ENCODE measurements around the gene PTPRG.

The PTPRG gene

DNA sequence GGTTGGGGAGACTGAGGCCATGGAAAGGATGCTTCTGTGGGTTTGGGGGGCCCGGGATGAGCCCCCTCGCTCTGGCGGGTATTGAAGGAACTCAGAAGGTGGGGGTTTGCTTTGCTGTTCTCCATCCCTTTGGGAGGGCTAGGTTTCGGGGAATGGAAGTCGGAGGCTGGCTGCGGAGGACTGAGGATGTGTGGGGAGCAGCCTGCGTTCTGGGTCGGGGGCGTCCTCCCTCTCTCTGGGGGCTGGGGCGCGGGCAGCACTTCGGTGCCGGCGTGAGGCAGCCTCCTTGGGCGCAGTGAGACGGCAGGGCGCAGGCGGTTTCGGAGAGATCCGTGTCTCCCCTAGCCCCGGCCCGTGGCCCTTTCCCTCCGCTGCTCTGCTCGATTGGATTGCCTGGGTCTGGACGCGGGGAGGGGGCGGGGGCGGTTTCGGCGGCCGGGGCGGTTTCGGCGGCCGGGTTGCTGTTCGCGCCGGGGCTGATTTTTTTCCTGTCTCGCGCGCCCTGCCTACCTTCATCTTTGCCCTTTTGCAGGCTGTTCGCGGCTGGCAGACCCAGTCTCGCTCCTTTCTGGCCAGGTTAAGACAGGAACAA is 1.4 kb downstream of the PTPRG start:
- peak; percentile 73 for DNase-seq

DNA sequence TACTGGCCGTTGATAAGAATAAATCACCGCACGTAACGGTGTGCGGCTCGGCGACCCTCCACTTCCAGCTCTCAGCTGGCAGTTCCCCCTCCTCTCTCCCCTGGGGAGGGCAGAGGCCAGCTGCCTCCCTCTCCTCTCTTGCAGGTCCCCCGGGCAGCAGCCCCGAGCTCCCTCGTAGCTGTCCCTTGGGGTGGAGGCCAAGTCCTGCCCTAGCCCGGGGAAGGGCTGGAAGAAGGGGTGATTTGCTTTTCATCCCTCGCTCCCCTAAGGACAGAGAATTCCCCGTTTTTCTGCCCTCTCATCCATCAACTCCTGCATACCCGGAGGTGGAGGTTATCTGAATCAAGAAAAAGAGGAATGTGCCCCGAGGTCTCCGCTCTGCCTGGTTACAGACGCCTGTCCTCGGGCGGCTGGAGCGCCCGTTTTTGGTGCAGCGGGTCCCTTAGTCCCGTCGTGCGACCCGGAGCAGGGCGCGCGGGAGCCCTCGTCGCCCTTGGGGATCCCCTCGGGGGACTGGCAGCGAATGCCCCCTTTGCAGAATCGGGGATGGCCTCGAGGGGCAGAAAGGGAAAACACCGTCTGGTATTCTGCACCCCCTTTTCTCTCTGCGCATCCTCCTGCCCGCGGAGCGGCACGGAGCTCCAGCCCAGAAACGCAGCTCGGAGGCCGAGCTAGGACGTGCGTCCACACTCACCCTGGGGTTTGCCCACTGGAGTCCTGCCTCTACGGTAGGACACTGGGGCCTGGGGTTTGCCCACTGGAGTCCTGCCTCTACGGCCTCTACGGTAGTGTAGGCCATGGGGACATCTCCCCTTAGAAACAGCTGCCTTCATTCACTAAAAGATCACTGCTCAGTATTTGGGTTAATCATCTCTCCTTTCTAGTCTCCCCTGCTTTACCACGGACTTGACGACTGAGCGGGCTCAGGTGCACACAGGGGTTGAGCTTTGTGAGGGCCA is 2.2 kb downstream of the PTPRG start:
- DNase-seq = peak; percentile 59

DNA sequence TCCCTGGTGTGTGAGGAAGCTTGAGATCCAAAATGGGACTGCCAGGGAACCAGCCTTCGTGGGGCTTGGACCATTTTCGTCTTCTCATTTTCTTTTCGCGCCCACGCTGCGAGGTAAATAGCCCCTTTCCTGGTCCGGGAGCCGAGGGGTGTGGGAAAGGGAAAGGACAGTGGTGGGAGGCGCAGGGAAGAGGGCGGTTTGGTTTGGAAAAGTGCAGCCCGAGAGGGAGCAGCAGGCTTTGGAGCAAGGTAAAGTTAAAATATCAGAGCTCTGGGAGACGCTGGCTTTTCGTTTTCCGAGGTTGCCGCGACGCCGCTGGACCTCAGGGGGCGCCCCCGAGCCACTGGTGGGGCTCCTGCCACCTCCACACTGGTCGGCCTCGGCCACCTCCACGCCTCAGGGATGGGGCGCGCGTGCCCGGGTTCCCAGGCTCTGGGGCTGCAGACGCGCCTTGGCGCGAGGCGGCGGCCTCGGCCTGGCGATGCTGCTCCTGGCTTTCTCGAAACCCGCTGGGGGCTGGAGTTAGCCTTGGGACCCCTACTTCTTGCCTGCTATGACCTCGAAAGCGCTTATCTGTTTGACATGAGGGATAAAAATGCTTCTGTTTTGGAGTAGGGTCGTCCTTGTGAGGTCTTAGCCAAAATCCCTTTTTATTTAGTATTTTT is 3.2 kb downstream of the PTPRG start:
- DNase-seq = peak; percentile 88

DNA sequence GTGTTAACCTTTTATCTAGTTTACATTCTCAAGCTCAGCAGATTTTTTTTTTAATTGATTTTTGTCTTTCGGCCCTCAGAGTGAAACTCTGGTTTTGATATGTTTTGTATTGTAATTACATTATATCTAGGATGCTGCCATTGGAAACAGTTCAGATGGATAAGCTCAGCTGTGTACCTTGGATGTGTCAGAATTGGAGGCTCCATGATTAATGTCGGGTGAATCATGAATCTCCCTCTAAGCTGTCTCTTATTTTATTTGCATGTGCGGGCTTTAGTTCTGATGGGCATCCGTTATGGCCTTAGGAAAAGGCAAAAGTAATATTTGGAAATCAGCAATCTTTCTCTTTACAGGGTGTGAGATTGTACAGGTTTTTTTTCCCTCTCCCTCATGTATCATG is 4.2 kb downstream of the PTPRG start:
- no peak for DNase-seq

DNA sequence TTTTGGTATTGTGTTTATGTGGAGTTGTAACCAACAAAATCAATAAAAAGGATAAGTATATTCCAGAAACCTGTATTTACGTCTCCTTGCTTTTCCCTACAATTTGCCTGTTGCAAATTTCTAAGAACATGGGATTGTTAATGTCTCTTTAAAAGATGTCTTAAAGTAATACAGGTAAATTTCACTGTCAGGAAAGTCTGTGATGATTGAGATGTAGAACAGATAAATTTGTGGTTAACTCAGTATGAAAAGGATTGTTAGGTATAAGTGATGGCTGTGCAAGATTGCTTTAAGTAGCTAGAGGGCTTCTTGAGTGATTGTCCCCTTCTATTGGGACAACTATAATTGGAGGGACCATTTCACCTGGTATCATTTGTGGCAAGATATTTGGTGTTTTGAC is 6.8 kb downstream of the PTPRG start:
- DNase-seq = no peak

DNA sequence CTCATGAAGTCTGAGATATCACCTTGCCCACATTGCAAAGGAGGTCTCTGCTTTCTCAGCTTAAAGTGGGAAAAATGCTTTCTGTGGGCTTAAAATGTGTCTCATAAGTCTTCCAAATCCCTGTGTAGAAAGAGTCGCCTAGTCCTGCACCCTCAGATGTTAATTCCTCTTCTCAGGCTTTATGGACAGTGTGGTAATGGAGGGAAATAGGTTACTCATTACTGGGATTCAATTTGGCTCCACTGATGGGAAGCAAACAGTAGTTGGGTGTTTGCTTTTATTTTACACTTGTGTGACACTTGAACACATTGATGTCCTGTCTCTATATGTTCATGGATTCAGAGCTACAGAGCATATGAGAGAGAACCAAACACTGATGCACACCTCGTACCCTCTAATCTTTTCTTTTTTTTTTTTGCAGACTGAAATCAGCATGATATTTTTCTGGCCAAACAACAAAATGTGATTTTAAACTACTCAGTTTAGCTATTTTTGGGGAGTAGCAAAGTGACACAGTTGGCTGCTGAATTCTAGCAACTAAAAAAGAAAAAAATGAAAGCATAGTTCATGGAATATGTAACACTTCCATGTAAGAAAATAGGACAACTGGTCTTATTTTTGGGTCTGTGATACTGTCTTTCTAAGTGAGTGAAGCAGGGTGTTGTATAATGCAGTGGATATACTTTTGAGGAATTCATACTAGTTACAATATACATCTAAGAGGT is 8.6 kb downstream of the PTPRG start:
- no peak for DNase-seq

DNA sequence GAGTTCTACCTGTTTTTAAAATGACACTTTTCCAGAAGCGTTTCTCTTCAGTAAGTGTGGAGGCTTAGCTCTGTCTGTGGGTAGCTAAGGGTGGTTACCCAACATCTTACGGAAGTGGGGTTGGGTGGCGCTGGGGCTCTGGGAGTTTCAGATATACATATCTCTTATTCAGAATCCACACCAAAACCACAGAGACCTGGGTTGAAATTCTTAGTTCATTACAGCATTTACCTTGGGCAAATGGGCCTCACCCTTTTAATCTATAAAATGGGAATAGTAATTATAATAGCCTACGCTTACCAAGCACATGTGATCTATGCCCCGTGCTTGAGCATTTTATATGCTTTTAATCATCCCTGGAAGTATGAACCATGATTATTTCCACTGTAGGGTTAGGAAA is 9.4 kb downstream of the PTPRG start:
- no peak for DNase-seq

DNA sequence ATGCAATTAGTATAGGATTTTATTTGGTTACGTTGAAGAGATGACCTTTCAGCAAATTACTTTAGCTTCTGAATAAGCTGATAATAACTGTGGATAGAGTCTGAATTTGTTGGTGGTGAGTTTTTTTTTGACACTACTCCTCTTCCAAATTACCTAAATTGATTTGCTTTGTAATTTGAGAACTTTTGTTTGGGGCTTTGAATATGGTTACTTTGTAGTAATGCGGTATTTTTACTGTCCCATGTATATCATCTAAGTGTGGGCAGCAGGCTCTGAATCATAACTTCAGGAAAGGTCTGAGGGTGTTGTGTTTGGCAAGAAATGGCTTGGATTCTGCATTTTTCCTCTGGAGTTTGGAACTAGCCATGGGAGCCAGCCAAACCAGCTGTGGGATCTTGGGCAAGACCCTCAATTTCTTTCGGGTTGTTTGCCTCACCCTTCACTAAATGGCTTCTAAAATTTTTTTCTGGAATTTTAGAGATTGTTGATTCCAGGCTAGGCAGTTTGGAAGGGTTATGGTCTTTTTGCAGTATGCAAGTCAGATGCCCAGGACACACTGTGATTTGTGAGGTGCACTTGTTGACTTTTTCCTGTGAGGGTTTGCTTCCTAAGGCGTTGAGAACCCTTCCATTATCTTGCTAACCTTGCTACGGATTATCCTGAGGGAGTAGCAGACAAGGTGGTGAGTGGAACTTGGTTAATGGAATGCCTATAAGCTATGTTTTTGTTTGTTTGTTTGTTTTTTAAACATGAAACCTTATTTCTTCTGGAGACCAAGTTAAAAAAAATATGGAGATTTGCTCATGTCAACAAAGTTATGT is 10.4 kb downstream of the PTPRG start:
- peak; percentile 62 for DNase-seq

DNA sequence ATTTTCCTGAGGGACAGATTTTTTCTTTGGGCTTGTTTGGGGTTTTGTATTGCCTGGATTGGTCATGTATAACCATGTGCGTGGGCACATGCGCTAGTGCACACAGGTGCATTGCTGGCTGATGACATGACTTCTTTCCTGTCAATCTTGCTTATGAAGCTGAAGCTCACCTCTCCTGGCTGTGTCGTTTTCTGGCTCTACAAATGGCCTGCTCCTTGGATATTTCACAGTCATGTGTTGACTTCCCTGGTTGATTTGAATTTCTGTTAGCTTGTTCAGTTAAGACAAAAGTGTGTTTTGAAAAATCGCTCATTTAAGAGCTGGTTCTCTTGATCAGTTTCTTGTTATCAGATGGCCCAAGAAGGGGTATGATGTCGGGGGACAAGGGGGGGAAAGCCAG is 11.5 kb downstream of the PTPRG start:
- DNase-seq = no peak

DNA sequence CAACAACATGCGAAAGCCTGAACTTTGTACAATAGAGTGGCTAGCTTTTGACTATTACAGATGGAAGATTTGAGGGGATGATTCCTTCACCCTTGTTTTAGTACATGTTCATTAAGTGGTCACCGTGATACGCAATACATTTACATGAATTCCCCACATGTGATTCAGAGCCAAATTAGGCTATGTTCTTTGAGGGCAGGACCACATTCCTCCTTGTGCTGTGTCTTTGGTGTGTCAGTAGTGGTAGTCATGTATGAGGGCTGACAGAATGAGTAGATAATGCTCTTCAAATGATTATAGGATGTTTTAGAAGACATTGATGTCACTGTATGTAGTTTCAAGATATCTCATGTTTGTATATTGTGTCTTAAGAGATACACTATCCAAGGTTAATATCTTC is 12.1 kb downstream of the PTPRG start:
- no peak for DNase-seq

DNA sequence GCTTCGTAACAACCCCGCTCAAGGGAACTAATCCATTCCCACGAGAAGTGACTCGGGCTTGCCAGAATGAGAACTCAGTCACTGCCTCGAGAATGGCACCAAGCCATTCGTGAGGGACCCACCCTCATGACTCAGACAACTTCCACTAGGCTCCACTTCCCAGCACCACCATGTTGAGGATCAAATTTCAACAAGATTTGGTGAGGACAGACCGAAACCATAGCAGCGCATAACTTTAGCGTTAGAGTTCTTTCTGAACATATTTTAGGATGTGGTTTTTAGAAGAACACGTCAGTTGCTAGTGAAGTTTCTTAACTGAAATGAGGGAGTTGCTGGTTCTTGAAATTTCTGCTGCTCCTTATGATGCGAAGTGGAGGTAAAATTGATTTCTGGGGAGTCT is 13.5 kb downstream of the PTPRG start:
- no peak for DNase-seq

DNA sequence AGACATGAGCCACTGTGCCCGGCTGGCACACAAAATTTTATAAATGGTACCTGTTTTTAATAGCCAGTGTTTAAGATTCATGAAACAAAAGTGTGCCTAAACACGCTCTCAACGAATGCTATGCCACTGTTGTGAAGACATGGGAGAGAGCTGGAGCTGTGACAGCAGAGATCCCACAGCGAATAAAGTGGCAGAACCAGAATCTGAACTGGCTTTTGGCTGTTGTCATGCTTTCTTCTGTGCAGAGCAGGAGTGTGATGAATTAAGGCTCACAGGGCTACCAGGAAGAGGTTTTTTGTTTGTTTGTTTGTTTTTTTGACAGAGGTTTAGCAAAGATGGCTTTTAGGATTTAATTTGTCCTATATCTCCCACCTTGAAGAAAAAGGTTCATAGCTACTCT is 14.5 kb downstream of the PTPRG start:
- DNase-seq = no peak

DNA sequence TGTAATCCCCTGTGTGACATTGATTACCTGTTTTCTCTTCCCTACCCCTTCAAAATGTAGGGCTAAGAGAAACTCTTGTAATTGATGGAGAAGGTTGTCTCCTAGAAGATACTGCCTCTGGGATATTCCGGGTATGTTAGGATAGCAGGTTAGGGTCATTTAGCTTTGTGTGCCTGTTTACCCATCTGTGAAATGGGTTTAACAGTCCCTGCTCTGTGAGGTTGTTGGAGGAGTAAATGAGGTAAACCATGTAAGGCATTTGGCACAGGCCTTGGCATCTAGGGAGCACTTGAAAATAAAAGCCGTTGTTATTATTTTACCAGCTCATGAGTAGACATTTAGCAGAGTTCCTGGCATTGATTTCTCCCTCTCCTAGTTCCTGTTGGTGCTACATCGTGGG is 16.4 kb downstream of the PTPRG start:
- no peak for DNase-seq

DNA sequence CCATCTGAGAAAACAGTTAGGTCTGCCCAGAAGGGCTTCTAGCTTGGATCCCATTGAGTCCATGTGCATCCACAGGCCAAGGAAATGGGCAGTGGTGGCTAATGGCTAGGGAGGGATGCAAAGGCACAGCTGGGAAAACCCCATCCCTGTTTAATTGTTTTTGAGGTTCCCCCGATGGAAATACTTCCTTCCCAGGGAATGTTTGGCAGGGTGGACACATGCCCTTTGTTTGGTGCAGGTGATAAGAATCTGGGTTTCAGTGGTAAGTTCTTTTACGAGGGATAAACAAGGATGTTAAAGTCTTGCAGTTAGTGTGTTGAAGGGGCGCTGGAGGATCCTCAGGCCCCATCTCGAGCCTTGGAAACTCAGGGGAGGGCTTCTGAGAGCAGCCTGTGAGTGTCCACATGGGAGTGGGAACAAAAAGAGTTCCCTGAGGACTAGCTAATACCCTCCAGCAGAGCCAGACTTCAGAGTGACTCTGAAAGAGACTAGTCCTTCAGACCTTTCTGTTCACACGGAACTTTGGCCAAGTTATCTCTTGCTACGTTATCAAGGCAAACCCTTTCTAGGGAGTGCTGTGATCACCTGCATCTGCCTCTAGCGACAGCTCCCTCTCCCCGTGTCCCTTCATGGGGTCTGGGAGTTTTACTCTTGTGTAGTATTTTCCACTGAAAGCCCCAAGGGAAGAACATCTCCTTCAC is 17.4 kb downstream of the PTPRG start:
- DNase-seq = no peak

DNA sequence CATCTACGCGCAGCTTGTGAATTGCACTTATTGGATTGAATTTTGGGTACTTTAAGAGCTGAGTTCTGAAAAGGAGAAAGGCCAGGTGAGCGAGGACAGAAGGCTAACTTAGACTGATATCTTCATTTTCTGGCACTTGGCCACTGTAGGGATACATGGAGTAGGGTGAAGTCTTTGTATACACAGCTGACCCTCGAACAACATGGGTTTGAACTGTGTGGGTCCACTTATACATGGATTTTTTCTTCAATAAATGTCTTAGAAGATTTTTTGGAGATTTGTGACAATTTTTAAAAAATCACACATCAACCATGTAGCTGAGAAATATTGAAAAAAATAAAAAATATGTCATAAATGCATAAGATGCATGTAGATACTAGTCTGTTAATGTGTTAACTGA is 18.3 kb downstream of the PTPRG start:
- DNase-seq = no peak

DNA sequence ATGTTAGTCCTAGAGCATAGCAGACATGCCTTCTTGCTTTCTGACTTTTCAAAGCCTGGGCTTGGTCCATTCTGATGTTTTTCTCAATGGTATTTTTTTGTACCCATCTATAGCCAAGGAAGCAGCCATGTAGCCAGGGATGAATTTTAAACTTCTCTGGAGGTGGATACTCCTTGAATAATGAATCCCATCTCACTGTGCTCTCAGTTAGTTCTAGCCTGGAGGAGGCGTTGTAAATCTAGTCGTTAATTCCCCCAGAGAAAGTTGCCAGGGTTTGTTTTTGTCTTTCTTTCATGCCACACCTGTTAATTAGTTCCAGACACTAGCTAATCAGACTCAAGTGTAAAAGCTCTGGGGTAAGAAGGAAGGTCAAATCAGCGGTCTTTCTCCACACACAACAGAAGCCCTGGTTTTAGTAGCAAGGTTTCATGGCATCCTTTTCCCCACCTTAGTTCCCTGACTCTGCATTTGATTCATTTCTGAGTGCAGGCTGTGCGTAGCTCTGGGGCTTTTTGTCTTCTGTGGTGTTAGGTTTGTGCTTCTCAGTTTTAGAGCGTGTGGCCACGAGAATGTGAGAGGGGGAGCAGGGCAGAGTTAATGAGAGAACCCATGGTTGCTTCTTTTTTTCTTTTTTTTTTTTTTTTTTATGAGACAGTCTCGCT is 19.7 kb downstream of the PTPRG start:
- no peak for DNase-seq

DNA sequence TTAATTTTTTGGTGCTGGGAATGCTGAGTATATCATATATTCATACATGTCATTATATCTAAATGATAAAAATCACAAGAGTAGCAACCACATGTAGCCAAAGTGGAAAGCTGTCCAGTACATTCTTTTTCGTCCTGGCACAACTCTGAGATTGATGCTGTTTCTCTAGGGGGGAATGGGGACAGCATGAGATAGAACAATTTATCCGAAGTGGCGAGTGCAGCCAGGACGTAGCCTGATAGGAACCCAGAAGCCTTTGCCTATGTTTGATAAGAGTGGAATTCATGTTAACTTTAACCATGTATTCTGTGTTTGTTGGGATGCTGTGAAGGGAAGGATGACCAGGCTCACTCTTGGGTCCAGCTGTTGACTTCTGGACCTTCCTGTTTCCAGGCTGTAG is 20.9 kb downstream of the PTPRG start:
- DNase-seq = no peak

DNA sequence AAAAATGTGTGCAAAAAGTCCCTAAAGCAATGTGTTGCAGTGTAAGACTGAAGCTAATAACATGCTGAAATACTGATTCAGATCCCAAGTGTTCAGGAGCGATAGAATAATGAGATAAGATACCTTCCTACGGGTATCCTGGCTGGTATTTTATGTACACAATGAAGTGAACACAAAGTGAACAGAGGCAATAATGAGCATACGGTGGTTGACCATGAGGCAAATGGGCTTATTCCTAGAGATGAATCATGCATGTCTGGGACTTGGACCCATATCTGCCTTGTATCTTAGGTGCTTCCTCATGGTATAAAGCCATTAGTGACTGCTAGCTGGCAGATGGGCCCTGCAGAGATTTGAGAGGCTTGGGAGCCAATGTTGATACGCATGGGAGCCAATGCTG is 21.5 kb downstream of the PTPRG start:
- DNase-seq = no peak

DNA sequence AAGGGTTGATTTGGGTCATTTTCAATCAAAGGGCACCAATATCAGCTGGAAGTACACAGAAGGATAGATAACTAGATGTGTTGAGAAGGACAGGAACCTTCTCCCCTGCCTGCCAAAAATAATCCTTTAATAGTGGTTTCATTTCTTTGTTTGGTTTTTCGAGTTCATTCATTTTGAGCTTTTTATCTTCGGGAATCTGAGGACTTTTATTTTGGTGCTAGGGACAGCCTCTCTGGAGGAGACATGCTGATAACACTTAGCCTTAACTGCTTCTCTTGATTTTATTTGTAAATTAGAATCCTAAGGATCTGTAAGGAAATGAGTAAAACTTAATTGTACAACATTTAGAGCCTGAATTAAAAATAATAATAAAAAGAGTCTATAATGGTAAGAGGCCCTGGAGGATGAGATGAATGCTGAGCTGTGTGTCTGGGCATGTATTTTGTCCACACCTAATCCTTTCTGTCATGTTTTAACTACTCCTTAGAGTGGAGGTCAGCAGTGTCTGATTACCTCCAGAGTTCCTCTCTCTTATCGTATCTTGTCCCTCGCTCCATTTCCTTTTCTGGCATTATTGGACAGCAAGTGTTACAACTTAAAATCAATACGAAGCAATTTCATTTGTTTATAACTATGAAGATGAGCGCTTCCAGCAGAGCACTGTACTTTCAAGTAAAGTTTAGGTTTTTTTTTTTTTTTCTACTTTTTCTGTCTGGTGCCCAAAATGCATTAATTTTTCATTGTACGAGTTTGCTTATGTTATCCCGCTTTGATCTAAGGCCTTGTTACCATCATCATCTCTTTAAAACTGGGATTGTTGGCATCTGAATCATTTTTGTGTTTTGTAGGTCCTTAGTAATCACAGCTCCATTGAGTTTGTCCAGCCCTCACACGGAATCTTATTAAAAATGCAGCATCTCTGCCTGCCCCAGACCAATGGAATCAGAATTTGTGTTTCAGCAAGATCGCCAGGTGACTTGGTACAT is 22.8 kb downstream of the PTPRG start:
- no peak for DNase-seq

DNA sequence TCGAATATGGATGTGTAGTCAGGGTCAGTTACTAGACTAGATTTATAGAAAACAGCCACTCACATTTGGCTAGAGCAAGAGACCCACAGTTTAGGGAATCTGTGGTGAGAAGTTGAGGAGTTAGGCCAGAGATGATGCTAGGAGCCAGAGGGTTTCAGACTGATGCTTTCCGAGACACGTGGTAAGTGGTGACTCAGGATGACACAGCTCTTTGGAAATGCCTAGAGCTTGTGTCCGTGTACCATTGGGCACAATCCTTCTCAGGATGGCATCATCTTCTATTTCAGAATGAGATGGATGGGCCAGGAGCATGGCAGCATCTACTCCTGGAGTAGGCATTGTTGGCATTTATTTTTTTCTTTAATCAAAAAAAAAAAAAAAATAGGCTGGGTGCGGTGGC is 28.5 kb downstream of the PTPRG start:
- DNase-seq = no peak
